GM08714 (cell line): ENCODE data around the gene ISOC1.

Source experiments
- H3K4me3 ChIP-seq: fragments of 200-500 bp; sonication (Bioruptor generic); 2 replicates; pipeline ENCODE4 v1.5.1; 2014; ENCODE audit warnings: mild to moderate bottlenecking, low read length, inconsistent platforms
- ZNF274 ChIP-seq: IDR thresholded peaks from 2 replicates; pipeline ENCODE4 v1.6.1; 2012; ENCODE audit warnings: mild to moderate bottlenecking, low read depth, low read length

The ISOC1 gene

DNA sequence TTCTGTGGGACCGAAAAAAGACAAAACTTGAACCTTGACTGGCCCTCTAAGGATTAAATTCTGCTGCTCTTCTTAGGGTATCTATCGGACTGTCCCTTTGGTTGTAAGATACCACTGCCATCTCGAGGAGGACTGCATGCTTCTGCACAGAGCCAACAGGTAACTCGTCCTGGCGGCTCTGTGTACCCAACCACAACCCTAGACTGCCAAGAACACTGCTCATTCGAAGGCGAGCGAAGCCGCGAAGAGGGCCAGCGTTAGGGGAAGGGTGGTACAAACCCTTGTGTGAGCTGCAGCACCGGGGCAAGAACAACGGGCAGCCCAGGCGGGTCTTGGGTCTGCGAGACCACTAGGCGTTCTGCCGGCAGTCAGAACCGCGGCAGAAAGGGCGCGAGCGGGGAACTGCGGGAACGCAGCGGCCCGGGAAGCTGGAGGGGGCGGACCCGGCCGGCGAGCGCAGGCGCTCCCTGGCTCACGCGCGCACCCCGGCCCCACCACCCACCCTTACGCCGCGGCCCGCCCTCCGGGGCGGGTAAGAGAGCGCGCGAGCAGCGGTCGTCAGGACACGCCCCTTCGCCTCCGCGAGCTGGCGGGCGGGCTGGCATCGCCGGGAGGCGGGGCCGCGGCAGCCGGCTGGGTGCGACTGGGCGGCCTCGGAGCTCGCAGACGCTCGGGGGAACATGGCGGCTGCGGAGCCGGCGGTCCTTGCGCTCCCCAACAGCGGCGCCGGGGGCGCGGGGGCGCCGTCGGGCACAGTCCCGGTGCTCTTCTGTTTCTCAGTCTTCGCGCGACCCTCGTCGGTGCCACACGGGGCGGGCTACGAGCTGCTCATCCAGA, at the start of gene ISOC1:
ISOC1 (plus strand) TSS at position 663 of the 837 bp plus-strand sequence; CDS start at position 681, 18 bp downstream.
- H3K4me3 ChIP-seq, result peak within 1 kb of the TSS; percentile 75
- TF ChIP-seq ZNF274, result no peak

DNA sequence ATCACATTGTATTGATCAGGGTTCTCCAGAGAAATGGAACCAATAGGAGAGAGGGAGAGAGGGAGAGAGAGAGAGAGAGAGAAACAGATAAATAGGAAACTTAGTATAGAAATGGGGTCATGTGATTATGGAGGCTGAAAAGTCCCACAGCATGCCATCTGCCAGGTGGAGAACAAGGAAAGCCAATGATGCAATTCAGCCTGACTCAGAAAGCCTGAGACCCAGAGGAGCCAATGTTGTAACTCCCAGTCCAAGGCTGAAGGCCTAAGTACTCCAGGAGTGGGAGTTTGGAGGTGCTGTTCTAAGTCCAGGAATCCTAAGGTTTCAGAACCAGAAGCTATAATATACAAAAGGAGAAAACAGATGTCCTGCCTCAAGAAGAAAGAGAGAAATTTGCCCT, 48.4 kb upstream of the ISOC1 start:
- no peak for TF ChIP-seq ZNF274
- H3K4me3 ChIP-seq, result no peak overlapping the region

DNA sequence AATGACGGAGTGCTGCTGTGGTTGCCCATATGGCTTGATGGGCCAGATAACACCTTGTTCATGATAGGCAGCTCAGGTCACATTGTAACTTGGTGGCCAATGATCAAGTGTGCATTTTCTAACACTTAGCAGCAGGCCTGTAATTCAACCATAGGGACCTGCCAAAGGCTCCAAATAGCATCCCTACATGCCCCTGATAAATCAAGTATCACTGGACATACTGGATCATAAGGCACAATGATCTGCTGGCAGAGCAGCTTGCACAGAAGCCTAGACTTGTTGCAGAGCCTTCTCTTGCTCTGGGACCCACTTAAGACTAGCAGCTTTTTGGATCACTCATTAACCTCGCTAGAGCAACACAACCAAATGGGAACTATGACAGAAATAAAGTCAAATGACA, 46.0 kb upstream of the ISOC1 start:
- no peak for TF ChIP-seq ZNF274
- no peak overlapping the region for H3K4me3 ChIP-seq

DNA sequence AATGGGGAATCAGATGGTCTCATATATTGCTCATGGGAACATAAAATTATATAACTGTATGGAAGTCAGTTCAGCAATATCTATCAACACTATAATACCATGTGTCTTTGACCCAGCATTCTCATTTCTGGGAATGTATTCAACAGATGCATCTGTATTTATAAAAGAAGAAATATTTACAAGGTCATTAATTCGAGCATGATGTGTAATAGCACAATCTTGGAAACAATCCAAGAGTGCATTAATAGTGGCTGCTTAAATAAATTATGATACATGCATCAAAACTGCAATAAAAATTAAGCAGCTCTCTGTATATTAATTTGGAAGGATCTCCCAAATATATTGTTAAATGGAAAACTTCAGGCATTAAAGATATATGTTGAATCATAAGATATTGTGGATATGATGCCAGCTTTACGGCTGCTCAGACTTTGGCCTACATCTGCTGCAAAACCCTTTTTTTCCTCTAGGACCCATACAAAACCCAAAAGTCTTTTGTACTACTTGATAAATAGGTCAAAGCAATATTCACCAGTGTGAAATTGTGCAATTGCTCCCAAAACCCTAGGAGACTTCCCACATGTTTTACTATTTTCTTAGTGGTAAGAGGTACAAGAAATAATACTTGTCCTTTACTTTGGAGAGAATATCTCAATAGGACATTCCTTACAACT, 45.3 kb upstream of the ISOC1 start:
- TF ChIP-seq ZNF274, result no peak
- no peak overlapping the region for H3K4me3 ChIP-seq

DNA sequence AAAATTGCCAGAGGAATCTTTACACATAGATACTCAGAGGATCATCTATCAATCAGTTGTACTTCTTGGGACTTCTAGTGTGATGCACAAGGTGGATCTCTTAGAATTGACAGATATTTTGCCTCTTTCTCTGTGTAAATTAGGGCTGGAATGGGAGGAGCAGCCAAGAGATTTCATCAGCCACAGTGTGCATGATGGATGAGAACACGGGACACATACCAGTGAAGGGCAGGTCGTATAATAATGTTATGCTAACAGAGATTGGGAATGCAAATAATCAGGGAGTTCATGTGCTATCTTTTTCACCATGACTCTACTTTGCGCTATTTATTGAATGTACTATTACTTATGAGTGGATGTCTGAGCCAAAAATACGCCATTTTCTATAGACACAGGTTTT, 43.3 kb upstream of the ISOC1 start:
- no peak overlapping the region for H3K4me3 ChIP-seq
- TF ChIP-seq ZNF274, result no peak

DNA sequence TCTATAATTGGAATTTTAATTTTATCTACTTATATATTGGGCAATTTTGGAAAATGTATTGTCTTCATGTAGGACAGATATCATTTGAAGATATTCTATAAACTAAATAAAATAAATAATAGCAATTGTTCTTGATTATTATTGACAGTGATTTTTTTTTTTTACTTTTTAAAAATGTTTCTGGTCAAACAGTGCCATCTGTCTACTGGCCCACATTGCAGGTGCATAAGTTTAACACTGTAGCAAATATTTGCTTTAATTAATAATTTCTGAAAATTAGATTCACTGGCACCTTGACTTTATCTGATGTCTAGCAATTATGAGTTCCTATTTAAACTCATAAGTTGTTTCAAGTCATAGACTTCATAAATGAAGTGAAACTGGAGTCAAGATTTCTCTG, 41.1 kb upstream of the ISOC1 start:
- no peak overlapping the region for H3K4me3 ChIP-seq
- no peak for TF ChIP-seq ZNF274

DNA sequence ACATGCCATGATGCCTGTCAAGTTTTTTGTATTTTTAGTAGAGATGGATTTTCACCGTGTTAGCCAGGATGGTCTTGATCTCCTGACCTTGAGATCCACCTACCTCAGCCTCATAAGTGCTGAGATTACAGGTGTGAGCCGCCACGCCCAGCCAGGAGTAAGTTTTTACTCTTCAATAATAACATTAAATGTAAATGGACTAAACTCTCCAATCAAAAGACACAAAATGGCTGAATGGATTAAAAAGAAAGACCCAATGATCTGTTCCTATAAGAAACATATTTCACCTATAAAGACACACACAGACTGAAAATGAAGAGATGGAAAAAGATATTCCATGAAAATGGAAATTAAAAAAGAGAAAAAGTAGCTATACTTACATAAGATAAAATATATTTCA, 37.2 kb upstream of the ISOC1 start:
- no peak overlapping the region for H3K4me3 ChIP-seq
- no peak for TF ChIP-seq ZNF274

DNA sequence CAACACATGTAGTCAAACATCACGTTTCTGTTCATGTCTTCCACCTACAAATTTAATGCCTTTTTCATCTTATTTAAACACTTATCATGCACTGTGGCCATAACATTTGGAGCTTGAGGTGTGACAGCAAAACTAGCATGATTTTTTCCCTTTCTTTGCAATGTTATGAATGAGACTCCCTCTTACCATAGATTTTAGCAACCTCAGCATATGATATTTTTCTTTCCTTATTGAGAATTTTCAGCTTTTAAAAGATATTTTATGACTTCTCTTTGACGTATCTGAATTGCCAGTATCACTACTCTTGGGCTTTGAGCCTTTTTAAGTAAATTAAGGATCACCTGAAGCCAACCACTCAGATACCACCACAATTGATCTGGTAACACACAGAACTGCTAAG, 32.7 kb upstream of the ISOC1 start:
- TF ChIP-seq ZNF274, result no peak
- no peak overlapping the region for H3K4me3 ChIP-seq

DNA sequence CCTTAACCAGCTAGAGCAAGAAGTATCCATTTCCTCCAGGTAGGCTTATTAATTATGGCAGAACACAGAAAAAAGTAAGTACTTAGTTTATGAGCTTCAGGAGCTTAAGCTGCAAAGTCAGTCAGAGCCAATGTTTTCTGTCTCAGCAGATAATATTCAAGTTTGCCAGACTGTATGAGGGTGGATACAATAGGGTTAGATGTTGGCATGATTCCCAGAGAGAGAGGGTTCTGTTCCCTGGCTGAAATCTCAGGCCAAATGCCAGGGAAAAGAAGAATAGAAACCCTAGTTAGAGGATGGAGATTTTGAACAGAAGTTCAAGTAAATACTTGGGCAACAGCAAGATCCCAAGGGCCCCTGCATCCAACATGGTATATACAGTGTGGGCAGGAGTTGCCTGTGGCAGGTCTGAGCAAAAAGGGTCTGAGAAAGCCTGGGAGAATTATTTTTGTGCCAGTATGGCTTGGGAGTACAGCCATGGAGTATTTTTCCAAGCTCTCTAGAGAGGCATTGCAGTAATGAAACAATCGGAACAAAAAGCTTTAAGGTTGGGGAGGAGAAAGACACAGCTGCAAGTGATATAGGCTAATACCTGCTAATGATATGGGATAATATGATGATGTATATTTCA, 31.0 kb upstream of the ISOC1 start:
- no peak overlapping the region for H3K4me3 ChIP-seq
- no peak for TF ChIP-seq ZNF274

DNA sequence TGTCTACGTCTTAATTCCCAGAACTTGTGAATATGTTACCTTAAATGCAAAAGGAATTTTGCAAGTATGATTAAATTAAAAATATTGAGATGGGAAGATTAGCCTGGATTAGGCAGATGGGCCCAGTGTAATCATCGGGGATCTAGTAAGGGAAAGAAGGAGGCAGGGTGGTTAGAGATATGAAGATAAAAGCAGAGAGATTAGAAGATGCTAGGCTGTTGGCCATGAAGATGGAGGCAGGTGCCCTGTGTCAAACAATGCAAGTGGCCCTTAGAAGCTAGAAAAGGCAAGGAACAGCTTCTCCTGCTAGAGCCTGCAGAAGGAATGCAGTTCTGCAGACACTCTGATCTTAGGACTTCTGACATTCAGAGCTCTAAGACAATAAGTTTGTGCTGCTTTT, 28.8 kb upstream of the ISOC1 start:
- H3K4me3 ChIP-seq, result no peak overlapping the region
- no peak for TF ChIP-seq ZNF274

DNA sequence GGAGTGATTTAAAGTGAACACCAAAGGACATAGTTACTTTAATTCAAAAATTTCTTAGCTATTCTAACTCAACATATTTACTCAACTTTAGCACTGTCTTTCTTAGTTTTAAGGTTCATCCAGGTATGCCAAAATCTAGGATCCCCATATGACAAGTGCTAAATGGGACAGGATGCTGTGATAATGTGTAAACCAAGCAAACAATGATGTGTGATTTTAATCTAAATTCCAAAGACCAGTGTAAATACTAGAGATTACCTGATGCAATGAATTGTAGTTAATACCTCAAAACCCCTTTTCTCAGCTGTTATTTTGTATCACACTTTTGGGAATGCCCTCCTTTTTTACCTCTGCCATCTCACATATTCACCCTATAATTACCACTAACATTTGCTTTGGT, 26.8 kb upstream of the ISOC1 start:
- TF ChIP-seq ZNF274, result no peak
- H3K4me3 ChIP-seq, result no peak overlapping the region

DNA sequence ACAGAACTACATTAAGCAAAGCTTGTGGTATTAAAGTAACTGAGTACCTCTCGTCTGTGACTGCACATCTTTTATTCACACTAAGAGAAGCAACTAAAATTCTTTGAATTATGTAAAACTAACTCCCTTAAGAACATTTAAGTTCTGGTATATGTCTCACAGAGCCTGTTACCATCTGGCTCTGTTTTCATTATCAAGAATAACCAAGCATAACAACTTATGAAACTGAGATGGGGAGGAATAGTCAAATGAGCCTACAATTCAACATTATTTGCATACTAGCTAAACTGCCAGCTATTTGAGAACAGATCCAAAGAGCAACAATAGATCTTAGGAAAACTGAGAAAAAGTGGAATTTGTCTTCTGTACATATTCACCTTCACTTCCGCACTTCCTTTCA, 25.3 kb upstream of the ISOC1 start:
- TF ChIP-seq ZNF274, result no peak
- H3K4me3 ChIP-seq, result no peak overlapping the region

DNA sequence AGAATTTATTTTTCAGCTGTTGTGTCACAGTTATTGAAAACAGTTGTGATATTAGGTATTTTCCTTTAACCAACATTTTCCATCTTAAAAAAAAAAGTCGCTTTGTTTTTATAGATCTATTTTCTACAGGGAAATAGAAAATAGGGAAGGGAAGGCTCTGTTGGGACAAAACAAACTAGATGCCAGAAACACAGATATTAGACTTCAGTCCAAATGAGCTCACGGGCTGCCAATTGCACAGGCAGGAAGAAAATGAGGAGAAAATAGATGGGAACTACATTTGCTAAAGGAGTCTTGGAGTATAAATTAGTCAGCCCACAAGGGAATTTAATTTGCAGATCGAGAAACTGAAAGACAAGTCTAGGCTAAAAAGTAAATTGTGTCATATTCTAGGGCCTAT, 21.4 kb upstream of the ISOC1 start:
- TF ChIP-seq ZNF274, result no peak
- H3K4me3 ChIP-seq, result no peak overlapping the region

DNA sequence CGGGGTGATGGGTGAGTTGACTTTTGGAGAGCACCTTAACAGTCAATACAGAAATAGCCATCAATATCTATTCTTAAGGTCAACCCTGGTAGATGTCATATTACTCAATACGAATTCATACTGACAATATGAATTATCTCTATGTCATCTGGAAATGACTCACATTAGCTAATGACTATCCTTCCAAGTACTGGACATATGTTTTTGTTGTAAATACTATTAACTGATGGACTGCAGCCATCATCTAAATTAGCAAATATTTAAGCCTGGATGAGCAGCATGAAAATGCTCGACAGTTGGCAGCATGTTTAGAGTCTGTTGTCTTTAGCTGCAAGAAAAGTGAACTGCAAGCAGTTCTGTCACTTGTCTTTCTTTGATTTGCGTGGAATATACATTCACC, 19.6 kb upstream of the ISOC1 start:
- H3K4me3 ChIP-seq, result no peak overlapping the region
- no peak for TF ChIP-seq ZNF274
